Gastroesophageal sphincter (tissue), 4 donors: ENCODE measurements around the gene ZNF138. TPM values are rescaled to one million over a fixed set of nuclear protein-coding genes. Genes with fewer than 3 reads are reported as not detected.
A peak's percentile ranks its signal among the peaks of the same experiment; 100 is the strongest.

Experiments used
- ATAC-seq: fragments of 150-250 bp; one replicate; pipeline ENCODE4 v1.9.1; 2016; ENCODE audit warnings: mild to moderate bottlenecking, moderate library complexity
- H3K27ac ChIP-seq, 4 donors: fragments of 200-600 bp; sonication (generic) in 3 of 4; 1 replicate in 3 of 4; 2 replicates in 1 of 4; pipeline ENCODE4 v1.5.1; 2016 to 2019
- H3K27me3 ChIP-seq: fragments of 200-600 bp; sonication (generic); one replicate; pipeline ENCODE4 v1.5.1; 2019
- H3K36me3 ChIP-seq, 2 donors: fragments of 200-600 bp; sonication (generic); one replicate each; pipeline ENCODE4 v1.5.1; 2019; ENCODE audit warnings: control low read depth in 1 of 2
- H3K4me1 ChIP-seq, 3 donors: fragments of 200-600 bp; sonication (generic); 1 replicate in 2 of 3; 2 replicates in 1 of 3; pipeline ENCODE4 v1.5.1; 2016 to 2019; ENCODE audit warnings: control low read depth in 2 of 3
- H3K4me3 ChIP-seq, 2 donors: fragments of 200-600 bp; sonication (generic); one replicate each; pipeline ENCODE4 v1.5.1; 2019; ENCODE audit warnings: mild to moderate bottlenecking in 1 of 2, moderate library complexity in 1 of 2
- H3K9me3 ChIP-seq, 3 donors: fragments of 200-600 bp; sonication (generic); one replicate each; pipeline ENCODE4 v1.5.1; 2017 to 2019; ENCODE audit warnings: control low read depth in 2 of 3
- CTCF ChIP-seq, 4 experiments: fragments of 200-600 bp in 2 of 4; fragments of 450-650 bp in 2 of 4; sonication (generic) in 1 of 4; IDR thresholded peaks; one replicate each; pipeline ENCODE4 v1.5.1; 2017 to 2019; ENCODE audit warnings: antibody characterized with exemption in 4 of 4, mild to moderate bottlenecking in 2 of 4, moderate library complexity in 2 of 4
- EP300 ChIP-seq: sonication (generic); formaldehyde crosslinking; IDR thresholded peaks from one replicate; pipeline ENCODE4 v1.6.1; 2017; ENCODE audit warnings: antibody characterized with exemption, mild to moderate bottlenecking
- POLR2A ChIP-seq, 2 donors: fragments of 450-650 bp; IDR thresholded peaks; one replicate each; pipeline ENCODE4 v1.6.1; 2017; ENCODE audit warnings: antibody characterized with exemption in 2 of 2, mild to moderate bottlenecking in 2 of 2, moderate library complexity in 1 of 2
- POLR2AphosphoS5 ChIP-seq: sonication (generic); formaldehyde crosslinking; IDR thresholded peaks from one replicate; pipeline ENCODE4 v1.6.1; 2017; ENCODE audit warnings: antibody characterized with exemption
- WGBS, 2 donors: methylation state at CpG; one replicate each; pipeline ENCODE4 v1.1.5; 2018; ENCODE audit warnings: low coverage in 1 of 2; 5-methylcytosine and 5-hydroxymethylcytosine counted together
- total RNA-seq, 4 donors: library from RNA; depleted of rRNA; stranded (reverse); fragments of >200 nt; gene quantifications; one replicate each; pipeline ENCODE4 v1.1.0, GENCODE V29; 2016

The ZNF138 gene
- total RNA-seq, 4 donors from 2014 or later, result 3.3 to 16.2 (median 6.7) TPM

- H3K4me3 ChIP-seq, result peak overlapping the region in 1 of 2 donors; percentile 46
Measured at GRCh38 chr7:64877714-64878610, 83.7 kb downstream of the ZNF138 start.

GRCh38 chr7:64878684-64879083 is 84.5 kb downstream of the ZNF138 start:
- H3K27ac ChIP-seq, result no peak overlapping the region
- WGBS, 2 donors, result 65 to 69% methylated on average over 3 to 5 of the region's 5 CpGs
- H3K4me1 ChIP-seq, result peaks cover 0 to 26% (median 0%) of the 10 kb centered on the region in 3 donors
- peaks cover 15% of the 10 kb centered on the region for H3K27me3 ChIP-seq
- no peak for ATAC-seq
- TF ChIP-seq CTCF (IDR thresholded peaks at IDR 0.05) (no peak), EP300 (no peak), POLR2AphosphoS5 (no peak)
- H3K9me3 ChIP-seq, result no peaks in the 10 kb centered on the region
- H3K36me3 ChIP-seq, result no peaks in the 10 kb centered on the region
- no peak overlapping the region for H3K4me3 ChIP-seq

More at GRCh38 chr7:64877714-64878610, 83.7 kb downstream of the ZNF138 start:
- H3K4me1 ChIP-seq, result peaks cover 0 to 26% (median 0%) of the 10 kb centered on the region in 3 donors
- H3K9me3 ChIP-seq, result no peaks in the 10 kb centered on the region
- no peak for ATAC-seq
- 60% methylated on average over 1 of the region's 34 CpGs; no CpG with 5 or more reads in 1 of the 2 donors for WGBS, 2 donors
- no peak for TF ChIP-seq CTCF (IDR thresholded peaks at IDR 0.05)
- H3K36me3 ChIP-seq, result no peaks in the 10 kb centered on the region
- peaks cover 12% of the 10 kb centered on the region for H3K27me3 ChIP-seq
- no peak overlapping the region for H3K27ac ChIP-seq

- H3K27me3 ChIP-seq, result peaks cover 13% of the 10 kb centered on the region
- WGBS, 2 donors, result 43 to 100% methylated on average over 1 of the region's 9 CpGs
- H3K36me3 ChIP-seq, result no peaks in the 10 kb centered on the region
- peaks cover 0 to 26% (median 0%) of the 10 kb centered on the region in 3 donors for H3K4me1 ChIP-seq
- no peak overlapping the region for H3K27ac ChIP-seq
- no peak overlapping the region for H3K4me3 ChIP-seq
- no peak for TF ChIP-seq CTCF (IDR thresholded peaks at IDR 0.05)
- no peak for TF ChIP-seq EP300
- no peak for TF ChIP-seq POLR2AphosphoS5
- no peak for TF ChIP-seq POLR2A (IDR thresholded peaks at IDR 0.05)
- no peak for ATAC-seq
- H3K9me3 ChIP-seq, result no peaks in the 10 kb centered on the region
Measured at GRCh38 chr7:64879086-64879730, 85.0 kb downstream of the ZNF138 start.

GRCh38 chr7:64879800-64880199 is 85.6 kb downstream of the ZNF138 start:
- TF ChIP-seq CTCF (IDR thresholded peaks at IDR 0.05) (no peak), EP300 (no peak), POLR2AphosphoS5 (no peak), POLR2A (IDR thresholded peaks at IDR 0.05) (no peak)
- Histone ChIP-seq H3K4me1 (peaks cover 0 to 26% (median 0%) of the 10 kb centered on the region in 3 donors), H3K27ac (no peak overlapping the region), H3K4me3 (no peak overlapping the region), H3K27me3 (peaks cover 7% of the 10 kb centered on the region), H3K9me3 (no peaks in the 10 kb centered on the region), H3K36me3 (no peaks in the 10 kb centered on the region)
- WGBS, 2 donors, result no CpG with 5 or more reads among the region's 17 CpGs
- ATAC-seq, result no peak
